Breast epithelium (tissue), 3 donors: ENCODE measurements around the gene SYT2.

ENCODE experiments used
- POLR2A ChIP-seq: fragments of 450-650 bp; IDR thresholded peaks from one replicate; pipeline ENCODE4 v1.6.1; 2016; ENCODE audit warnings: antibody characterized with exemption, mild to moderate bottlenecking, moderate library complexity
- TF ChIP-seq, protein P1 (sequence below), 3 donors: fragments of 450-650 bp; IDR thresholded peaks; one replicate each; pipeline ENCODE4 v1.5.1; 2016 to 2017; ENCODE audit warnings: antibody characterized with exemption in 3 of 3, mild to moderate bottlenecking in 3 of 3, moderate library complexity in 3 of 3

DNA sequence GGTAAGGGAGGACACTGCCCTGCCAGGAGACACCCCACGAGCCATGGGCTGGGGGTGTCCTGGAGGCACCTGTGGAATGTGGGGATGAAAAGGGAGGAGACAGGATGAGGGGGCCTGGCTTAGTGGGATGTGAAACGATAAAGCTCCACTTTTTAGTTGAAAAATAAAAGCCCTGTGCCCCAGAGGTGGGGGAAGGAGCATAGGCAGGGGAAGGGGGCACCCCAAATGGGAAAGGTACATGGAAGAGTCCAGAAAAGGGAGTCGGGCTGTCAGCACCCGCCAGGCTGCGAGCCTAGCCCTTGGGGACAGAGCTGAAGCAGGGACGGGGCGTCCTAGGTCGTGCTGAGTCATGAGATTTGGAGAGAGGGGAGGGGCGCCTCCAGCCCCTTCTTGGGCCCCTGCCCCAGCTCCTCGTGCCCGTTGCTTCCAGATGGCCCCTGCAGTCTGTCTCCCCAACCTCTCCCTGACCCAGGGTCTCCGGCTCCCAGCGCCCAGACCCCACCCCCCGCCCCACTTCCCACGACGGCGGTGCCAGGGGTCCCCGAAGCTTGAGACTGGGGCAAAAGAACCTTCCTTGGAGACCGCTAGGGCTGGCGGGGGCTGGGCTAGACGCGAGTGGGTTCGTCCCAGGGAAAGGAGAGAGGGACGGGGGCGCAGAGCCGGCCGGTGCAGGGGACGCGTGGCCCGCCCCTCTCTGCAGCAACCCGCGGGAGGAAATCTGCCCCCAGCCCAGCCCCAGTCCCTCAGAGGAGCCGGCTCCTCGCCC lies 795 bp downstream of the SYT2 start:
- TF ChIP-seq, protein P1, sequence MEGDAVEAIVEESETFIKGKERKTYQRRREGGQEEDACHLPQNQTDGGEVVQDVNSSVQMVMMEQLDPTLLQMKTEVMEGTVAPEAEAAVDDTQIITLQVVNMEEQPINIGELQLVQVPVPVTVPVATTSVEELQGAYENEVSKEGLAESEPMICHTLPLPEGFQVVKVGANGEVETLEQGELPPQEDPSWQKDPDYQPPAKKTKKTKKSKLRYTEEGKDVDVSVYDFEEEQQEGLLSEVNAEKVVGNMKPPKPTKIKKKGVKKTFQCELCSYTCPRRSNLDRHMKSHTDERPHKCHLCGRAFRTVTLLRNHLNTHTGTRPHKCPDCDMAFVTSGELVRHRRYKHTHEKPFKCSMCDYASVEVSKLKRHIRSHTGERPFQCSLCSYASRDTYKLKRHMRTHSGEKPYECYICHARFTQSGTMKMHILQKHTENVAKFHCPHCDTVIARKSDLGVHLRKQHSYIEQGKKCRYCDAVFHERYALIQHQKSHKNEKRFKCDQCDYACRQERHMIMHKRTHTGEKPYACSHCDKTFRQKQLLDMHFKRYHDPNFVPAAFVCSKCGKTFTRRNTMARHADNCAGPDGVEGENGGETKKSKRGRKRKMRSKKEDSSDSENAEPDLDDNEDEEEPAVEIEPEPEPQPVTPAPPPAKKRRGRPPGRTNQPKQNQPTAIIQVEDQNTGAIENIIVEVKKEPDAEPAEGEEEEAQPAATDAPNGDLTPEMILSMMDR (IDR thresholded peaks at IDR 0.05): no peak
- no peak for TF ChIP-seq POLR2A
